H1 (cell line): ENCODE measurements around the gene B9D2. TPM values are rescaled to one million over a fixed set of nuclear protein-coding genes. Genes with fewer than 3 reads are reported as not detected.

ENCODE experiments used
- SIN3A ChIP-seq, 2 experiments: IDR thresholded peaks in 1 of 2; conservative IDR thresholded peaks in 1 of 2; 2 replicates each; pipeline ENCODE4 v1.6.1; 2011 to 2012; ENCODE audit warnings: low read length in 2 of 2, improper control_type of control experiment in 1 of 2, low read depth in 1 of 2, mild to moderate bottlenecking in 1 of 2
- polyA plus RNA-seq, 7 experiments: library from polyadenylated mRNA; depleted of rRNA in 3 of 7; stranded (reverse) in 5 of 7; unstranded in 2 of 7; fragments of >200 nt in 5 of 7; fragments of 200-250 nt in 2 of 7; gene quantifications; 1 replicate in 5 of 7; 2 replicates in 1 of 7; 4 replicates in 1 of 7; pipeline versions ENCODE4 v1.2.1 to v1.2.3, GENCODE V29; 2011 to 2013; ENCODE audit warnings: missing spikeins in 2 of 7, mixed read lengths in 2 of 7
- total RNA-seq: library from RNA; stranded (reverse); fragmentation: NEBNext Ultra II Directional; extraction: Animal tissue kit (Norgen Biotek cat#: 25700); gene quantifications from 2 replicates; pipeline ENCODE4 v1.2.1, GENCODE V29; 2021

The B9D2 gene
- total and polyA plus RNA-seq, 2 of the 8 experiments (the other 6 are each of a cell fraction or from before 2014, with no cell fraction given): 4.9 to 6.3 TPM

DNA sequence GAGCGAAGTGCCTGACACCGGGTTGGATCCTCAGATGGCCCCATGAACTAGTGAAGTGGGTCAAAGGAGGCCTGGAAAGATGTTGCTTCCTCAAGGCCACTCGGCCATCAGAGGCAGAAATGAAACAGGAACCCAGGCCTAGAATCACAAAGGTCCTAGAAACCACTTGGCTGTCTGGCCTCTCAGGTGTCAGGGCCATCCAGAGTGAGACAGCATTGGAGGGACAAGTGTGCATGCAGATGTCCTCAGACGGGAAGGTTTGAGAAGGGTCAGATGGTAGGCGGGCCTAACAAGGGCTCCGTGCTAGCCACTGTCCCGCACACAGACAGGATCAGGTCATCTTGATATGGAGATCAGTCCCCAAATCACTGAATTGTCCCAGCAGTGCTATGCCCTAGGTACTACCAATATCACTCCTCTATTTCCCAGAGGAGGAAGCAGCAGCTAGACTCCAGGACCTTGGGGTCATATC is 39.7 kb downstream of the B9D2 start (continued):
- TF ChIP-seq SIN3A (conservative IDR thresholded peaks at IDR 0.05 in 1 of 2, IDR thresholded peaks at IDR 0.05 in 1 of 2; ENCODE audit: low read depth in 1 of 2, low read length in 2 of 2): no peak
